Vagina (tissue), 2 donors: Measurements from ENCODE around the gene FXR1.

Experiments
- POLR2A ChIP-seq, 2 donors: fragments of 450-650 bp; IDR thresholded peaks; one replicate each; pipeline ENCODE4 v1.6.1; 2017; ENCODE audit warnings: antibody characterized with exemption in 2 of 2, mild to moderate bottlenecking in 2 of 2, moderate library complexity in 2 of 2
- POLR2AphosphoS5 ChIP-seq, 2 donors: sonication (generic); formaldehyde crosslinking; IDR thresholded peaks; one replicate each; pipeline ENCODE4 v1.9.0; 2017; ENCODE audit warnings: antibody characterized with exemption in 2 of 2, mild to moderate bottlenecking in 2 of 2, low read depth in 1 of 2; ENCODE audit not compliant: insufficient read depth in 1 of 2
- TF ChIP-seq, protein P1 (sequence below), 3 experiments: fragments of 450-650 bp in 2 of 3; fragments of 200-600 bp in 1 of 3; sonication (generic) in 1 of 3; IDR thresholded peaks; one replicate each; pipeline ENCODE4 v1.5.1; 2017 to 2019; ENCODE audit warnings: antibody characterized with exemption in 3 of 3, mild to moderate bottlenecking in 2 of 3, moderate library complexity in 2 of 3

DNA sequence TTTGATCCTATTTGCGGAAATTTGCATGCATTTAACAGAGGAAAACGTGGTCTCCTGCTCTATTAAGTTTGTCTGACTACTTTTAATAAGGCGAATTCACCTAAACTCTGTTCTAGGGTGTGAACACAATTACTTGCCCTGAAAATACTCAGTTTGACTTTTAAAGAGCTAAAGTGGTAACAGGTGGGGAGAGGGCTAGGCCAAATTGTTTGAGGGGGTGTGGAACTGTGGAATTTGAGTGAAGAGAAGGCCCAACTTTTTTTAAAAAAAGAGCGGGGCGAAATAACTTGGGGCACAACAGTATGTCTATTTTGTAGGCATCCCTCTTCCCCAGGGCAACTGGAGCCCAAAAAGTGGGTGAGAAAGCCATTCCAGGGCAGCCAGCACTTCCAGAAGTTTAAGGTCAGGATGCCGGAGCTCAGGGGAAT is 580 bp upstream of the FXR1 start:
- TF ChIP-seq POLR2A (IDR thresholded peaks at IDR 0.05): no peak
- TF ChIP-seq, protein P1, sequence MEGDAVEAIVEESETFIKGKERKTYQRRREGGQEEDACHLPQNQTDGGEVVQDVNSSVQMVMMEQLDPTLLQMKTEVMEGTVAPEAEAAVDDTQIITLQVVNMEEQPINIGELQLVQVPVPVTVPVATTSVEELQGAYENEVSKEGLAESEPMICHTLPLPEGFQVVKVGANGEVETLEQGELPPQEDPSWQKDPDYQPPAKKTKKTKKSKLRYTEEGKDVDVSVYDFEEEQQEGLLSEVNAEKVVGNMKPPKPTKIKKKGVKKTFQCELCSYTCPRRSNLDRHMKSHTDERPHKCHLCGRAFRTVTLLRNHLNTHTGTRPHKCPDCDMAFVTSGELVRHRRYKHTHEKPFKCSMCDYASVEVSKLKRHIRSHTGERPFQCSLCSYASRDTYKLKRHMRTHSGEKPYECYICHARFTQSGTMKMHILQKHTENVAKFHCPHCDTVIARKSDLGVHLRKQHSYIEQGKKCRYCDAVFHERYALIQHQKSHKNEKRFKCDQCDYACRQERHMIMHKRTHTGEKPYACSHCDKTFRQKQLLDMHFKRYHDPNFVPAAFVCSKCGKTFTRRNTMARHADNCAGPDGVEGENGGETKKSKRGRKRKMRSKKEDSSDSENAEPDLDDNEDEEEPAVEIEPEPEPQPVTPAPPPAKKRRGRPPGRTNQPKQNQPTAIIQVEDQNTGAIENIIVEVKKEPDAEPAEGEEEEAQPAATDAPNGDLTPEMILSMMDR (IDR thresholded peaks at IDR 0.05): no peak
- no peak for TF ChIP-seq POLR2AphosphoS5 (IDR thresholded peaks at IDR 0.05; ENCODE audit: insufficient read depth in 1 of 2, low read depth in 1 of 2)
